GM21717 (cell line): ENCODE measurements around the gene GFPT2.

Source experiments
- ATAC-seq: cut with Tn5 transposase; IDR thresholded peaks from one replicate; pipeline ENCODE4 v1.9.1; 2021; ENCODE audit warnings: mild to moderate bottlenecking, moderate library complexity; ENCODE audit not compliant: unreplicated experiment

GFPT2 gene

DNA sequence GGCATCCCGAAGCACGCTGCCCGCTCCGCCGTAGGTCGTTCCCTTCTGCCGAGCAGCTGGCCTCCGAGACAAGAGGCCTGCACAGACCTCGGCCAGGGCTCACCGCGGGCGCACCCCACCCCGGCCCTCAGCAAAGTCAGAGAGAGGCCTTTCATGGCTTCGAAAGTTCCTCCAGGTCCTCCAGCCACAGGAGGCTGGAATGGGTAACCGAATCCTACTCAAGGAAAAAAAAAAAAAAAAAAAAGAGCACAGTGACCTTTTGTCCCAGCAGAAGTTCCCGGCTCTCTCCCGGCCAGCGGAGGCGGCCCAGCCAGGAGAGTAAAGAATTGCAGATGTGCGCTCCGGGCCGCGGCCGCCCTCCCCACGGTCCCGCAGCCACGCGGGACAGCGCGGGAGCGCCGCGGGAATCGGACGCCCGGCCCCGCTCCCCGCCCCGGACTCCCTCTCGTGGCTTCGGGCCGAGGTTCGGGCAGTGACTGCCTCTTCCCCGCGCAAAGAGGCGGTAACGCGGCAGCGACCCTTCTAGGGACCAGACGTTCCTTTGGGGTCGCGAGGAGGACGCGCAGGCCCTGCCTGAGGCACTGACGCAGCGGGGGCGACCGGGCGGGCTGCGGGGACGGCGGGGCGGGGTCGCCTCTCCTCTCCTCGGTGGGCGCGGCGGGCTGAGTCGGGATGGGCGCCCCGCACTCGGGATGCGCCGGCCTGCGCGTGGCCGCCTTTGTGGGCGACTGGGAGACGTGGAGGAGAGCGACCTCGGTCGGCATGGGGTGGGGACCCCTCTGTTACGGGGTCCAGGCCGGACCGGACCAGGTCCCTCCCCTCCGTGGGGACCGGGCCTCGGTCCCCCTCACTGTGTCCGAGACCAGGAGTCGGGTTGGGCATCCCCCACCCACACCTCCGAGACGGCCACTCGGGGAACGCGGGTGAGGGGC is 754 bp downstream of the GFPT2 start:
- ATAC-seq, result peak; percentile 8

DNA sequence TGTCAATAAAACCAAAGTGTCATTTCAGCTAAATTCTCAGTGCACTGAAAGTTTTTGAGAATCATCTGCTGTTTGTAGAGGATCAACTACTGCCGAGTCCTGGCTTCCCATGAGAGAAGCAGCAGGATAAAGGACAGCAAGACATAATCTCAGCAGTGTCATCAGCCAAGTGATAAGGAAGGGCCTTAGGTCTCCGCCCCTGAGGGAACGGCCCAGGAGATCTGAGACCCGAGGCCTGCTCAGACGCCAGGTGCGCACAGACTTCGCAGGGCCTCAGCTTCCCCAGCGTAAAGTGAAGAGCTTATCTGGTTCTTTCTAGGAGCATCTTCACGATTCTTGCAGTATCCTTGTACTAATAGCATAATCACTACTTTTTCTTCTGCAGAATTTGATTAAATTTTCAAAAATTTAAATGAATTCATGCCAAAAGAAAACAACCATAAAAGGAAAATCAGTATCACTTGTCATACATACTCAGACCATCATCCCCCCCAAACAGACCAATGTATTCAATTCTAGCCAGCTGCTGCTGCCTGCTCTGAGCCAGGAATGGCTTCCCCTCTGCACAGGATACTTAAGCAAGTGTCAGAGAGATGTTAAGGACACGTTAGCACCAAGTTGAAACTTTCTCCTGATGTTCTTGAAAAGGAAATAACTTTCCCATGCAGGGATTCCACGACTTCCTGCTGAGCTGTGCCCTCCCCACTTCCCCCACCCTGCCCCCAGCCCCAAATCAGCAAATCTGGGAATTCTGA is 2.2 kb downstream of the GFPT2 start:
- ATAC-seq, result no peak

DNA sequence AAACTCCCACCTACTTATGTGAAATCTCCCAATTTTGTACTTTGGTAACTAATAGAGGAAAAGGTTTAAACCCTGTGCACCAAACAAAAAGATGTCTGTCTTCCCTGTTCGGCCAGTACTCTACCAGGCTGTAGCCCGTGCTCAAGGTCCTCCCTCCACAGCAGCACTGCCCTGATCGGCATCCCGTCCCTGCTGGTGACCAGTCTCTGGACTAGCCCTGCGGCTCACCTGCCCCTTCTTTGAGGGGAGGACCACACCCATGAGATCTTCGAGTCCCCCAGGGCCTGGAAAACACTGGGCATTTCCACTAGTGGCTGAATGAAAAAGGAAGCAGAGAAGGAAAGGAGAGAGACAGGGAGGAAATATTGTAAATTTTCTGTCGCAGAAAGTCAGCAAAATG is 2.8 kb downstream of the GFPT2 start:
- no peak for ATAC-seq

GRCh38 chr5:180349391-180349790 is 3.7 kb downstream of the GFPT2 start:
- no peak for ATAC-seq

DNA sequence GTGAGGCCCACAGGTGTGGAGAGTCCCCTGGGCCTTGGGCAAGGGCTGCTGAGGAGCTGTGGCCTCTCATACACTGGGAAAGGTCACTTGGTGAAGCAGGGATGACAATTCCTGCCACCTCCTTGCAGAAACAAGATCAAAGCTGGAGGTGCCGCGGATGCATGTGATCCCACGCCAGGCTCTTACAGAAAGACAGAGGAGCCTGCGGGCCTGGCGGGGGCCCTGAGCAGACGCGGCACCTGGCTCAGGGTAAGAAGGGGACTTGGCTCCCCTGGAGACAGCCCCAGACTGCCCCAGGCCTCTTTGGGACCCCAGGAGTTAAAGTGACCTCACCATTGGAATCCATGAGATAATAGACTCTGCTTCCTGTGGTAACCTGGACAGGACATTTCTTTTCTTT is 4.8 kb downstream of the GFPT2 start:
- no peak for ATAC-seq

DNA sequence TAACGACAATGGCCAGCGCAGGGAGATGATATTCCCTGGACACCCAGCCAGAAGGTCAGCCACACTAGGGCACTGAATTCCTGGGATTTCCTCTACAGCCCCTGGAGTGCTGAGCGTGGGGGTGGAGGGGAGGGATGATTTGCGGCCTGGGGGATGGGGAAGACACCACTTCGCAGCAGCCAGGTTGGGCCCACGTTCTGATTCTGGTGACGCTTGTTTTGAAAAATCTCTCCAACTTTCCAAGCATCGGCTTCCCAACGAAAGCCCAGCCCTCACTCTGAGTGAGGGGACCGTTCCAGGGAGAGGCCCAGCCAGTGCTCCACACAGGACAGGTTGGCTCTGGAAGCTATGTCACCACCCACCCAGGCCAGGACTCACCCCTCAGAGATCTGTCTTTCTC is 5.4 kb downstream of the GFPT2 start:
- no peak for ATAC-seq

DNA sequence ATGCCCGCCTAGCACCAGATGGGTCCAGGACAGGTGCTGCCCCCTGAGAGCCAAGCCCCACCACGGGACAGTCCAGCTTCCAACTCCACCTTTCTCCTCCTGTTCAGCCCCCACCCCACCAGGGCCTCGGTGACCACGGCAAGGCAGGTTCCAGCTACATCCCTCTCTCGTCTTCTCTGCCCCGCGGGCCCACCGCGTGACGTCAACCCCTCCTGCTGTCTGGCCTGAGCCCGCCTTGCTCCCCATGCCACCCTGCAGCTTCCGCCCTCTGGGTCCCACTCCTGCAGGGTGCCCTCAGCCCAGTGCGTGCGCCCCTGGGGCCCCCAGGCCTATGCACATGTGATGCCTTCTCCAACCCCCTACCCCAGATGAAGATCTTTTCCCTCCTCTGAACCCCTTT is 6.8 kb downstream of the GFPT2 start:
- no peak for ATAC-seq

- no peak for ATAC-seq
Observed at GRCh38 chr5:180345781-180346180, 7.4 kb downstream of the GFPT2 start.

DNA sequence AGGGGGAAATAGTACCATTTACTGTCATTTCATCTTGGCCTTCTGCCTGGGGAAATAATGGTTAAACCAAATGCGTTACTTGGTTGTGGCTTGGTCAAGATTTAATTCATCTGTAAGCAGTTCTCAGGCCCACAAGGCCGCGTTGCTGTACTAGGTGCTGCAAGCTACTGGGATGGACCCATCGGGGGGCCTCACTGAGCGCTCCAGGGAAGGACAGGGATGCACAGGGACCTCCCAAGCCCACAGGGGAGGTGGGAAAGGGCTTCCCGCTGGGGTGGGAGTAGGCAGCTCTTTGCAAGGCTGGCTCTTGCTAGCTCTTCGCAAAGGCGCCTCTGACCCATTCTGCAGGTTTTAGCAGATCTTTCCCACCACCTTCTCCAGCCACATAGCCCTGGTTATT is 8.0 kb downstream of the GFPT2 start:
- ATAC-seq, result no peak

DNA sequence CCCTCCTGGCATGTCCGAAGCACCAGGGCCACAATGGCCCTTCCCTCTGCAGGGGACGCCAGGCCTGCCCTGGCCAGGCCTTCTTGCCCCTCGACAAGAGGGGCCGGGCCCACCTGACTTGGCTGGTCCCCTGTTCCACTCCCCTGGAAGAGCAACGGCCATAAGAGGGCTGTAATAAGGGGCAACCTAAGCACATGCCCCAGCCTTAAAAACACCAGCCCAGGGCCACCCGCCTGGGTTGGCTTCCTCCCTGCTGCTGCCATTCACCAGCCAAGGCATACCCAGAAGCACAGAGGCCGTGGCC is 8.5 kb downstream of the GFPT2 start:
- ATAC-seq, result no peak

DNA sequence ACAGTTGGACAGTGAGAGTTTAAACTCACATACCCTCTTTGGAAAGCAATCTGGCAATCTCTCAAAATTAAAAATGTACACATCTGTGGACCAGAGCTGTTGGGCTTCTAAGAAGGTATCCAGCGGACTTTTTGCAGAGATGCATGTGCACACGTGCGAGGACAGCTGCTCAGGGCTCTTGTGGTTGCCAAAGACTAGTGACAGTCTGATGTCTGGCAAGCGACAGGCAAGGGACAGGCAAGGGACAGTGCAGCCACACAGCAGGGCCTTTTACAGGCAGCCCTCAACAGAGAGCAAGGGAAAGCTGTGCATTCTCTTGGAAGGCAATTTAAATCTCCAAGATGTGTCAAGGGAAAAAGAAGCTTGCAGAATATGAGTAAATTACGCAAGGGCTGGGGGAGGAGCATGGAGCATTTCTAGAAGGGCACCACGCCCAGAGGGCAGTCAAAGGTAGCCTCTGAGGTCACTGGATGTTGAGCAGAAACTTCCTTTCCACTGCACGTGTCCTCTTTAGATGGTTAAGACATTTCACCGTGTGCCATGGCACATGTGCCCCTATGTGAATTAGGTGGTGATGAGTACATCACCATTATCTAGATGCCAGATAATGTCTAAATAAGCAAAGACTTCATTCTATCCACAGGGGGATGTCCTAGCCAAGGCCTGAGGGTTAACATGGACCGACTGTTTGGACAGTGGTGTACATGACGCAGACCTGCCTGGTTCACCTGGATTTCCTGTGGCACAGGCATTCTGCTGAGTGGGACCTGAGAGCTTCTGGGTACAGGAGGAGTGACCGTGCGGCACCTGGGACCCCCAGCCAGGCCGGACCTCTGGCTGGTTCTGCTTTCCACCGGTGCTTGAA is 9.1 kb downstream of the GFPT2 start:
- no peak for ATAC-seq

GRCh38 chr5:180343110-180343830 is 9.9 kb downstream of the GFPT2 start:
- ATAC-seq, result no peak

- ATAC-seq, result no peak
Observed at GRCh38 chr5:180341595-180341994, 11.5 kb downstream of the GFPT2 start.

DNA sequence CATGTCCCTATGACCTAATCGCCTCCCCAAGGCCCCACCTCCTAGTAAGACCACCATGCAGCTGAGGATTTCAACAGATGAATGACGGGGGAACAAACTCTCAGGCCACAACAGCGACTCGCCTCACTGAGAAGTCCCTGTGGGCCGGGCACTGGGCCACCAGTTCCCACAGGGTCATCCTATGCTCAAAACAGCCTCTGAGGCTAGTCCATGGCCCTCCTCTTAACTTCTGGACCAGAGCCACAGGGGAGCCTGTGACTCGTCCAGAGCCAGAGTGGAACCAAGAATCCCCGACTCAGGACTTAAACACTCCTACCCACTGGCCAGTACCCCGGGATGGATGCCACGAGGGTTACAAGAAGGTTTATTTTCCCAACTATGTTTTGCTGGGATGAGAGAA is 12.3 kb downstream of the GFPT2 start:
- no peak for ATAC-seq

- ATAC-seq, result no peak
Observed at GRCh38 chr5:180339583-180340183, 13.5 kb downstream of the GFPT2 start.

- ATAC-seq, result no peak
Observed at GRCh38 chr5:180338001-180338707, 15.0 kb downstream of the GFPT2 start.

GRCh38 chr5:180336234-180337020 is 16.7 kb downstream of the GFPT2 start:
- ATAC-seq, result no peak

- ATAC-seq, result no peak
Observed at GRCh38 chr5:180335614-180336233, 17.4 kb downstream of the GFPT2 start.
